ENCODE results near the gene FZD4.
A peak's percentile ranks its signal among the peaks of the same experiment; 100 is the strongest.
"Not testable (repeated sequence)": the region's sequence is repeated elsewhere in the genome, so short reads cannot be mapped to it uniquely, and the experiment has no call there.

The FZD4 gene

GRCh38 chr11:86972734-86973133 is 17.5 kb upstream of the FZD4 start:
- DNase-seq: no peak

- no peak for DNase-seq
Observed at GRCh38 chr11:86969258-86969657, 14.1 kb upstream of the FZD4 start.

GRCh38 chr11:86967601-86968000 is 12.4 kb upstream of the FZD4 start:
- DNase-seq: not testable (repeated sequence)

- DNase-seq: peak; percentile 8
Observed at GRCh38 chr11:86957976-86958646, 2.9 kb upstream of the FZD4 start.

GRCh38 chr11:86956905-86957195 is 1.7 kb upstream of the FZD4 start:
- no peak for DNase-seq

- no peak for DNase-seq
Observed at GRCh38 chr11:86955111-86955360, 159 bp downstream of the FZD4 start.

GRCh38 chr11:86954269-86955110 is 705 bp downstream of the FZD4 start:
- peak; percentile 31 for DNase-seq

- no peak for DNase-seq
Observed at GRCh38 chr11:86952221-86952875, 2.8 kb downstream of the FZD4 start.

- no peak for DNase-seq
Observed at GRCh38 chr11:86951706-86952105, 3.5 kb downstream of the FZD4 start.

- no peak for DNase-seq
Observed at GRCh38 chr11:86950661-86950995, 4.6 kb downstream of the FZD4 start.

GRCh38 chr11:86949995-86950660 is 5.1 kb downstream of the FZD4 start:
- no peak for DNase-seq

GRCh38 chr11:86948733-86949132 is 6.5 kb downstream of the FZD4 start:
- DNase-seq: no peak

GRCh38 chr11:86947541-86947940 is 7.7 kb downstream of the FZD4 start:
- no peak for DNase-seq

GRCh38 chr11:86943505-86943904 is 11.7 kb downstream of the FZD4 start:
- DNase-seq: not testable (repeated sequence)

- no peak for DNase-seq
Observed at GRCh38 chr11:86941871-86942599, 13.2 kb downstream of the FZD4 start.

- no peak for DNase-seq
Observed at GRCh38 chr11:86941077-86941870, 13.9 kb downstream of the FZD4 start.

GRCh38 chr11:86940122-86940777 is 14.9 kb downstream of the FZD4 start:
- no peak for DNase-seq

- DNase-seq: peak; percentile 47
Observed at GRCh38 chr11:86938900-86939880, 16.0 kb downstream of the FZD4 start.

- DNase-seq: no peak
Observed at GRCh38 chr11:86938203-86938899, 16.8 kb downstream of the FZD4 start.
